HG03432 (cell line): ENCODE results near the gene POLR2L.

Source experiments
- ATAC-seq: cut with Tn5 transposase; IDR thresholded peaks from one replicate; pipeline ENCODE4 v1.9.1; 2021; ENCODE audit warnings: mild to moderate bottlenecking, moderate library complexity; ENCODE audit not compliant: unreplicated experiment

The POLR2L gene

GRCh38 chr11:813456-814096 lies 28.8 kb downstream of the POLR2L start:
- no peak for ATAC-seq

DNA sequence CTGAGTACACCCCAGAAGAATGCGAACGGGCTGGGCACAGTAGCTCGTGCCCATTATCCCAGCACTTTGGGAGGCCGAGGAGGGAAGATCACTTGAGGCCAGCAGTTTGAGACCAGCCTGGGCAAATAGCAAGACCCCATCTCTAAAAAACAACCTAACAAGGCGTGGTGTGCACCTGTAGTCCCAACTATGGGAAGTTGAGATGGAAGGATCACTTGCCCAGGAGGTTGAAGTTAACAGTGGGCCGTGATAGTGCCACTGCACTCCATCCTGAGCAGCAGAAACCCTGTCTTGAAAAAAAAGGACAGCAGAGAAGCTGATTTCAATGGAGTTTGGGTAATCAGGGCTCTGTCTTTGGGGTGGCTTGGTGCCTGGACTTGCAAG lies 29.3 kb downstream of the POLR2L start:
- ATAC-seq: no peak

DNA sequence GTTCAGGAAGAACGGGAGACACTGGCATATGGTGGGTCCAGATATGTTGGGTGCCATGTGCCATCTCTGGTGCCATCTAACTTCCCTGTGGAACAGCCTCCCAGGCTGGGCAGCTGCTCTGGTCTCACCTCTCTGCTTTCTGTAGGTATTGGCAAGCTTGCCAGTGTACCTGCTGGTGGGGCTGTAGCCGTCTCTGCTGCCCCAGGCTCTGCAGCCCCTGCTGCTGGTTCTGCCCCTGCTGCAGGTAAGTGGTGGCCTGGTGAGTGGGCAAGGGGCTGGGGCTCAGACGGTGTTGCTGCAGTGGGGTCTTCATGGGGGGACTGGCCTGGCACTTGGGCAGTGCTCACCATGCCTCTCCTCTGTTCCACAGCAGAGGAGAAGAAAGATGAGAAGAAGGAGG lies 29.9 kb downstream of the POLR2L start:
- no peak for ATAC-seq

- no peak for ATAC-seq
Observed at GRCh38 chr11:811446-812245, 30.7 kb downstream of the POLR2L start.

DNA sequence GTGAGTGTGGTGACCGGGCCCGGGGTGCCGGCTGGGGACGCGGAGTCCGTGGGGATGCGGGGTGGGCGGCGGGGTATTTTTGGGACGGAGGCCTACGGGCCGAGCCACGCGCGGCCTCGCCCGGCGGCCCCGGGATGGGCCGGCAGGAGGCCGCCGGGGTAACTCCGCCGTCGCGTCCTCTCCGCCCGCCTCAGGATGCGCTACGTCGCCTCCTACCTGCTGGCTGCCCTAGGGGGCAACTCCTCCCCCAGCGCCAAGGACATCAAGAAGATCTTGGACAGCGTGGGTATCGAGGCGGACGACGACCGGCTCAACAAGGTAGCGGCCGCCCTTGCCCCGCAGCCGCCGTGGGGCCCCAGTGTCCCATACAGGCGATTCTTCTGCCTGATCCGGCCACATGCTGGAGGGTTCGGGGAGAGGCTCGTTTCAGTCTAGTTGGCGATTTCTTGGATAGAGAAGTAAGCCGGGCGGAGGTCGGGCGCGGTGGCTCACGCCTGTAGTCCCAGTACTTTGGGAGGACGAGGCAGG lies 32.2 kb downstream of the POLR2L start:
- ATAC-seq: peak; percentile 11

- ATAC-seq: peak; percentile 78
Observed at GRCh38 chr11:809287-810039, 32.9 kb downstream of the POLR2L start, which contains the start of gene RPLP2. Gene RPLP2, plus strand, starts transcription at chr11:809967. Its CDS starts 268 bp downstream, at chr11:810235.

DNA sequence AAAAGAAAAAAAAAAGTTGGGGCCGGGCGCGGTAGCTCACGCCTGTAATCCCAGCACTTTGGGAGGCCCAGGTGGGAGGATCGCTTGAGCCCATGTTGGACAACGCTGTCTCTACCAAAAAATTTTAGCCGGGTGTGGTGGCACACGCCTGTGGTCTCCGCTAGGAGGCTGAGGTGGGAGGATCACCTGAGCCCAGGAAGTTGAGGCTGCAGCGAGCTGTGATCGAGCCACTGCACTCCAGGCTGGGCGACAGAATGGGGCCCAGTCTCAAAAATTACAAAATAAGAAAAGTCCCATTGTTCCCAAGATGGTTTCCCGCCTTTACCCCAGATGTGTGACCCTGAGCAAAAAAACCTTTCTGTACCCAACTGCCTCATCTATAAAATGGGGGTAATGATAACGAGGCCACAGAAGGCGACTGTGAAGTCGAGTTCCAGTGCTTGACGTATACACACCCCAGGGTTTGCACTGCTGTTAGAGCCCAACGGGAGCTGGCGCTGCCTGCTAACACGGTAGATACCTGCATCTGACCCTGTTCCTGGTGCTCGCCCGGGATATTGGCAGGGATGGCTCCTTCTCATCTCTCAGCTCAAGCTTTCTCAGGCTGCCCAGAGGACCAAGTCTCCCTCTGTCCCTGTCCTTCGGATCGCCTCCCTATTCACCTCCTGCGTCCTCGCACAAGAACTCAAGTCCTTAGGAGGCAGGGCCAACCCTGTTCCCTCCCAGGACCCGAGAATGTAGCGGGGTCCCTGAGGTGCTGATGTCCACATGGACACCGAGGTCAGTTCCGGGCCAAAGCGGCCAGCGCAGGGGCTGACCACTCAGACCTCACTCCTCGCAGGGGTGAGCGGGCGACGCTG lies 33.7 kb downstream of the POLR2L start:
- ATAC-seq: no peak

DNA sequence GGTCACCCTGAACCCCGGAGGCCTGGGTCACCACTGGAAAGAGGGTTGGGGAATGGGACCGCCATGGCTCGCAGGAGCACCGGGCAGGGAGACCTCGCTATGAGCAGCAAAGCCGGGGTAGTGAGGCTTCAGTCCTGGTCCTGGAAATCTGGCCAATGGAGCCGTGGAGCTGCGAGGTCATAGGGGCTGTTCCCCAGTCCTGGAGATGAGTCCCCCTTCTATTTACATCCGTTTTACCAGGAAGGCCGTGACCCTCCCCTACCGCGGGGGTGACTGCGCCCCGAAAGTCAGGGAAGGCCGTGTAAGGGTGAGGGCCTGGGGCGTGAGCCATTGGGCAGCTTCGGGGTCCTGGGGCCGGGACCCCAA lies 37.7 kb downstream of the POLR2L start:
- ATAC-seq: no peak

DNA sequence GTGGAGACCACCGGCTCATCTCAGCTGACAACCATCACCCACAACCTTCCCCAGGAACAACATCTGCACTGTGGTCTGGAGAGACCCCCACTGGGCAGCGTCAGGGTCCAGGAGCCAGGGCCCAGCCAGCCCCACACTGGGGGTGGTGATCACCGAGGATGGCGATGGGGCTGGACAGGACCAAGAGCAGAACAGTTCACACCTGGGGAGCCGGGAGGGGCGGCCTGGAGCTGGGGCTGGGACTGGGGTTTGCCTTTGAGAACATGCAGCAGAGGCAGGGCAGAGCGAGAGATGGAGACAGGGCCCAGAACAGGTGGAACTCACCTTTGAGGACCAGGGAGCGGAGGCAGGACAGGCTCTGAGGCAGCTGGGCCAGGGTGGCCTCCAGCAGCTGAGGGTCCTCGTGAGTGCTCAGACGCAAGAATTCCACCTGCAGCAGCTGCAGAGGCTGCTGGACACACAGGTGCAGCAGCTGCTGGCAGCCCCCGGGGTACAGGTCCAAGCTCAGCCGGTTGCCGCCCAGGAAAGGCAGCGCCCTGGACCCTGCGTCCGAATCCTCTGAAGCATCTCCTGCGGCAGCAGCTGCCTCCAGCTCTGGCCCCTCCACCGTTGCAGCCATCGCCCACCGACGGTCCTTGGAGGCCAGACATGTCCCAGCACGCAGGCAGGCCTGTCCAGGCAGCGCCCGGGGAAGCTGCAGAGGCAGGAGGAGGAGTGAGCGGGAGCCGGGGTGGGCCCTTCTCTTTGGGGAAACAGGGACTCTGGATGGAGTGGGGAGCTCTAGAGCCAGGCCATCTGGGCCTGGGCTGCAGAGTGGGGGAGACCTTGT lies 38.3 kb downstream of the POLR2L start:
- no peak for ATAC-seq

DNA sequence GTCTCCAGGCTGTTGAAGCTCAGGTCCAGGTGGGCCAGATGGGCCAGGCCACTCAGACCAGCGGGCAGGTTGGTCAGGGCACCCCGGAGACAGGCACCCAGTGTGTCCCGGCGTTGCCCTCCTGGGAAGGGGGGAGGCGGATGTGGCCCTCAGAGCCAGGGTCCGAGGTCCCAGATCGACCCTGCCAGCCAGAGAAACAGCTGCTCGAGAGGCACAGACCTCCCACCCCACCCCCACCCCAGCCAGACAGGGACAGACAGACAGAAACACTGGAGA lies 38.9 kb downstream of the POLR2L start:
- ATAC-seq: no peak

- no peak for ATAC-seq
Observed at GRCh38 chr11:802693-803466, 39.4 kb downstream of the POLR2L start.

- no peak for ATAC-seq
Observed at GRCh38 chr11:802018-802617, 40.2 kb downstream of the POLR2L start.

GRCh38 chr11:801097-801780 lies 41.1 kb downstream of the POLR2L start:
- ATAC-seq: no peak

- ATAC-seq: no peak
Observed at GRCh38 chr11:800473-800872, 41.9 kb downstream of the POLR2L start.

GRCh38 chr11:799641-800316 lies 42.5 kb downstream of the POLR2L start:
- ATAC-seq: no peak

DNA sequence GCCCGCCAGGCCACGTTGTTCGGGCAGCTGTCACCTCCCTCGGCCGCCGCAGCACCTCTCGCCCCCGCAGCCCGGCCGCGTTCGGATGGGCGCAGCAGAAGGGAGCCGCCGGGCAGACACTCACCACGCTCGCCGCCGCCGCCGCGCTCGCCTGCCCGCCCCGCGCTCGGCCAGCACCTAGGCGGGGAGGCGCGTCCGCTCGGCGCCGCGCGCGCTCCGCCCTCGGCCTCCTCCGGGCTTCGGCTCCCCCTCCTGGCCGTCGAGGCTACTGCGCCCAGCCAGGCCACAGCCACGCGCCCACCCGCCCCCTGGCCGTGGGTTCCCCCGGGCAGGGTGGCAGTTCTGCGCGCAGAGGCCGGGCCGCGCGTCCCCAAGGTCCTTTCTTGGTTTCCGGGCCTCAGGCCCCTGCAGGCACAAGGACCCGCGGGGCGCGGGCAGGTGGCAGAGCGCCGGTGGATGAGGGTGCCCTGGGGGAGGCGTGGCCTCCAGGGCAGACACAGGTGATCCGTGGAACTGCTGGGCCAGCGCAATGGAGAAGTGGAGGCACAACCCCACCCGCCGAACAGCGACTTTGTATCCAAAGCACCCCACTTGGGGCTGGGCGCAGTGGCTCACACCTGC lies 44.1 kb downstream of the POLR2L start, which contains the start of gene SLC25A22:
Gene SLC25A22 (minus strand): TSS at position 189 of the 621 bp plus-strand sequence. CDS start 3,275 bp downstream, outside the sequence.
- peak; percentile 63 for ATAC-seq
